ELF-1 (cell line): ENCODE measurements around the gene TUT1.
"Not testable (repeated sequence)": the region's sequence is repeated elsewhere in the genome, so short reads cannot be mapped to it uniquely, and the experiment has no call there.

Source experiments
- DNase-seq: peaks from one replicate; pipeline ENCODE4 v3.0.0-alpha.2; 2016; ENCODE audit warnings: low read depth, low spot score

Gene TUT1

GRCh38 chr11:62605467-62605866, 14.1 kb upstream of the TUT1 start:
- no peak for DNase-seq

GRCh38 chr11:62604460-62605120, 13.3 kb upstream of the TUT1 start:
- peak; percentile 73 for DNase-seq

DNA sequence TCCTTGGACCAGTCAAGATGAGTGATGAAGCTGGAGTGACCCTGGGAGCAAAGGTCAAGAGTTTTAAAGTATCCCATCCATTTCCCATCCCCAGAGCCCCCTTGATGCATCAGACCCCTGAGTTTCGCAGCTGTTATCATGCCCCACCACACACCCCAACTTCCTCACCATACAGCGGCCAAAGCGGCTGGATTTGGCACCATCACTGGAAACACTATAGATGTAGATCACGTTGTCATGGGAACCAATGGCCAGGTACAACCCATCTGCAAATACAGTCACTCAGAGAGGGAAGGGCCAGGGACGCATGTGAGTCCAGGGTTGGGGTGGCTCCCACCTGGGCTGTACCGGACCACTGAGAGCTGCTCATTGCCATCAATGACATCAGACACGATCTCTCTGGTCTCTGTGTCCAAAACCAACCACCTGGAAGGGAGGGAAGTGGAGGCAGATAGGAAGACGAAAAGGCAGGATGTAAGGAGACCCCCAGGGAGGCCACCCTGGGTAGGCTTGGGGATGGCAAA, 12.5 kb upstream of the TUT1 start:
- no peak for DNase-seq

- no peak for DNase-seq
These were observed 11.7 kb upstream of the TUT1 start for GRCh38 chr11:62603072-62603408.

GRCh38 chr11:62602141-62603071, 11.1 kb upstream of the TUT1 start:
- DNase-seq, result peak; percentile 69

- peak; percentile 100 for DNase-seq
These were observed 10.2 kb upstream of the TUT1 start, which contains the start of gene MTA2 for GRCh38 chr11:62601372-62602140. MTA2 (minus strand) TSS chr11:62601865; CDS start chr11:62601450, 415 bp downstream.

DNA sequence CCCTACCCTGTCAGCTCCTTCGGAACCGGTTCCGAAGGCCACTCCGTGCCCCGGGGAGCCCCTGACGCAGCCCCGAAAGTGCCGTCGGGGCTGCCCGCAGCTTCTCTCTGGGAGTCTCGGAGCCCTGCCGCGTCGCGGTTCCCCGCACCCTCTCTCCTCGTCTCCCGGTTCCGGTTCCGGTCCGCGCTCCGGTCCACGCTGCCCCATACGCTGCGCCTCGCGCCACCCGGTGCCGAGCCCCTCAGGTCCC, 9.7 kb upstream of the TUT1 start:
- no peak for DNase-seq

DNA sequence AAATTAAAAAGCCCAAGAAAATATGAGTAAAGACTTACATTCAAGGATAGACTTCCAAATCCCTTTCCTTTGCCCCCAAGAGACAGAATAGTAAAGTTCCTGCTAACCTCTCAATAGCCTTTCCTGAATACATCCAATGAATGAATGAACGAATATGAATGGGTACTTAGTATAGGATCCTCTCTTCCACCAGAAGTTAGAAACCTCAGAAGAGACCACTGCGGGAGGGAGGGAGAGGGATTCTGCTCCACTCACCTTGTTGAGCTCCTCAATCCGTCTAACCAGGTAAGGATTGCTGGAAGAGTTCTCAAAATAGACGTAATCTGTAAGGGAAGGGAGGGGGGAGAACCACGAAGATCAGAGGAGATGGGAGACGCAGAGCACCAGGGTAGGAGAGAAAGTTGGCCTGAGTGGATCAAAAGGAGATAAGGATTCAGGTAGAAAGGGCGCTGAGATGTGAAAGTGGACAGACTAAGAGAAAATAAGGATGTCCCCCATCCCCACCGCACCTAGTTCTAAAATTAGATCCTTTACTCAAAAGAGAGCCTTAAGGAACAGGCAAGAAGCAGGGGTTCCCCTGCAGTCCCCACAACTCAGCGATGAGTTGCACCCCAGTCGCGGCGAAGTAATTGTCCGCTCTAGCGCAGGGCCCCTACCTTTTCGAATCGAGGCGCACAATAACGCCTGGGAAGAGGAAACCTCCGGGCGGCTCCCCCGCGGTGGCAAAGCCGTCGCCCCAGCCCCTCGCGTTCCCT, 9.2 kb upstream of the TUT1 start:
- no peak for DNase-seq

GRCh38 chr11:62599901-62600300, 8.6 kb upstream of the TUT1 start:
- DNase-seq, result no peak

GRCh38 chr11:62599069-62599696, 7.9 kb upstream of the TUT1 start:
- DNase-seq, result peak; percentile 98

DNA sequence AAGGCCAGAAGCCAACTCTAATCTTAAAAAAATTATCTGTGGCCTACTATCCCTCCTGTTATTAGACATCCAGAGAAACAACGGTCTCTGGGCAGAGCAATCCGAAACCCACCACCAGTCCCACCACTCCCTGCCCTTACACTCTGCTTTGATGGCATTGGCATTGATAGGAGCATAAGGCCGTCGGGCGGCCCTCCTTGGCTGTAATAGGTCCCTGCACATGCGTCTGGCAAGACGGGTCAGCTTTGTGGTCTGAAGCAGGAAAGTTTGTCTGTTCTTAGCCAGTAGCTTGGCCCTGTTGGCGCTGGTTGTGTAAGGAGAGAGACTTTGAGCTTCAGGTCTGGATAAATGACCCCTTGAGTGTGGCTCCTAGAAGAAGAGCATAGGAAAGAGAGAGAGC, 3.8 kb upstream of the TUT1 start:
- no peak for DNase-seq

- peak; percentile 87 for DNase-seq
These were observed 2.2 kb upstream of the TUT1 start for GRCh38 chr11:62593434-62594044.

- no peak for DNase-seq
These were observed 1.7 kb upstream of the TUT1 start for GRCh38 chr11:62592989-62593421.

- DNase-seq, result no peak
These were observed 958 bp upstream of the TUT1 start for GRCh38 chr11:62592146-62592815.

DNA sequence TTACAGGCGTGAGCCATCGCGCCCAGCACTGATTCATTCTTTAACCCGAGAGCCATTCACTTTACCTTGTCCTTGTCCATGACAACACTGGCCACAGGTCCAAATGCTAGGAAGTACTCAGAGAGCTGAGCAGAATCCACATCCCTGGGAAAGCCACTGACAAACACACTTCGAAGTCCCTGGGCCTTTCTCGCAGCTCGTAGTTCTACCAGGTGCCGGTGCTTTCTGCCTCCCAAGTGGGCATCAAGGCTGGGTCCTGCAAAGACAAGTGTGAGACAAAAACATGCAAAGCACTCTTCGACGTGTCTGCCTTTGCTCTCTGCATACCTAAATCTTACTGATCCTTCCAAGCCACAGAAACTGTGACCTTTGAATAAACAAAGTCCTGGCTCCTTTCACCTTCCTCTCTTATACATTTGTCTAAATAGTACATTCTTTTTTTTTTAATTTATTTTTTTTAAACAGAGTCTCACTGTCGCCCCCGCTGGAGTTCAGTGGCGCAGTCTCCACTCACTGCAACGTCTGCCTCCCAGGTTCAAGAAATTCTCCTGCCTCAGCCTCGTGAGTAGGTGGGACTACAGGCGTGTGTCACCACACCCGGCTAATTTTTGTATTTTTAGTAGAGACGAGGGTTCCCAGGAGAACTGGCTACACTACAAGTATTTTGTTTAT, 2.2 kb downstream of the TUT1 start:
- no peak for DNase-seq

GRCh38 chr11:62585356-62585755, 6.0 kb downstream of the TUT1 start:
- not testable (repeated sequence) for DNase-seq

DNA sequence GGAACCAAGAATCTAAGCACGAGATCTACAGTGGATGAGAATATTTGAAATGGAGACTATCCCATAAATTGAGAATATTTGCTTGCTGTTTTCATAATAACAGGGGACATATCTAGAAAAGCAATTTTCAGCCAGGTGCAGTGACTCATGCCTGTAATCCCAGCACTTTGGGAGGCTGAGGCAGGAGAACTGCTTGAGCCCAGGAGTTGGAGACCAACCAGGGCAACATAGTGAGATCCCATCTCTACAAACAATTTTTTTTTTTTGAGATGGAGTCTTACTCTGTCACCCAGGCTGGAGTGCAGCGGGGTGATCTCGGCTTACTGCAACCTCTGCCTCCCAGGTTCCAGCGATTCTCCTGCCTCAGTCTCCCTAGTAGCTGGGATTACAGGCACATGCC, 9.6 kb downstream of the TUT1 start:
- not testable (repeated sequence) for DNase-seq

- no peak for DNase-seq
These were observed 10.2 kb downstream of the TUT1 start for GRCh38 chr11:62580959-62581715.

GRCh38 chr11:62579252-62579651, 12.1 kb downstream of the TUT1 start:
- no peak for DNase-seq
